HG02973 (cell line): ENCODE results near the gene MT1H.
"Not testable (repeated sequence)": the region's sequence is repeated elsewhere in the genome, so short reads cannot be mapped to it uniquely, and the experiment has no call there.

Experiments
- ATAC-seq: cut with Tn5 transposase; IDR thresholded peaks from one replicate; pipeline ENCODE4 v1.9.1; 2021; ENCODE audit warnings: moderate library complexity; ENCODE audit not compliant: unreplicated experiment

MT1H gene

GRCh38 chr16:56662357-56663354, 7.0 kb upstream of the MT1H start:
- ATAC-seq, result no peak

GRCh38 chr16:56664506-56664905, 5.1 kb upstream of the MT1H start:
- no peak for ATAC-seq

GRCh38 chr16:56665286-56666261, 4.0 kb upstream of the MT1H start:
- ATAC-seq, result not testable (repeated sequence)

GRCh38 chr16:56667581-56668571, 1.7 kb upstream of the MT1H start, which contains the start of gene MT1G:
Gene MT1G (minus strand): TSS chr16:56668065. CDS start chr16:56667993, 72 bp downstream.
- no peak for ATAC-seq

- ATAC-seq, result no peak
These were observed 416 bp downstream of the MT1H start for GRCh38 chr16:56669840-56670619.

- no peak for ATAC-seq
These were observed 963 bp downstream of the MT1H start for GRCh38 chr16:56670620-56670934.

- not testable (repeated sequence) for ATAC-seq
These were observed 2.1 kb downstream of the MT1H start for GRCh38 chr16:56671691-56672090.

GRCh38 chr16:56672171-56672570, 2.6 kb downstream of the MT1H start:
- ATAC-seq, result not testable (repeated sequence)

GRCh38 chr16:56672761-56673536, 3.3 kb downstream of the MT1H start:
- no peak for ATAC-seq

GRCh38 chr16:56673921-56674320, 4.3 kb downstream of the MT1H start:
- ATAC-seq, result no peak

- not testable (repeated sequence) for ATAC-seq
These were observed 5.0 kb downstream of the MT1H start for GRCh38 chr16:56674570-56674969.

- no peak for ATAC-seq
These were observed 6.1 kb downstream of the MT1H start for GRCh38 chr16:56675685-56676210.

- no peak for ATAC-seq
These were observed 7.9 kb downstream of the MT1H start for GRCh38 chr16:56677474-56677873.

- ATAC-seq, result no peak
These were observed 9.6 kb downstream of the MT1H start for GRCh38 chr16:56679078-56679730.

GRCh38 chr16:56679818-56680217, 10.2 kb downstream of the MT1H start:
- ATAC-seq, result no peak

GRCh38 chr16:56681939-56682702, 12.5 kb downstream of the MT1H start, which contains the start of gene MT1X:
Gene MT1X (plus strand): TSS chr16:56682470. CDS start chr16:56682541, 71 bp downstream.
- ATAC-seq, result peak; percentile 96
